Common myeloid progenitor, CD34-positive (primary cell): ENCODE results near the gene CDH4.

Experiments
- CTCF ChIA-PET: fragments of 350-600 bp; sonication (Branson Sonifier 250); formaldehyde crosslinking; loops from one replicate; lab custom pipeline; 2021; ENCODE audit warnings: antibody characterized with exemption; lab: Charles Lee
- POLR2A ChIA-PET: fragments of 350-600 bp; sonication (Branson Sonifier 250); formaldehyde crosslinking; loops from one replicate; lab custom pipeline; 2021; ENCODE audit warnings: antibody characterized with exemption; lab: Charles Lee
- DNase-seq, 3 donors: peaks; one replicate each; pipeline versions ENCODE4 v3.0.0 to v3.0.0-alpha.2; 2013
- H3K27ac ChIP-seq, 2 experiments: 1 replicate in 1 of 2; 2 replicates in 1 of 2; pipeline ENCODE4 v1.7.0; 2013; ENCODE audit warnings: inconsistent platforms in 2 of 2, low read length in 2 of 2, mild to moderate bottlenecking in 2 of 2, low read depth in 1 of 2, moderate library complexity in 1 of 2; ENCODE audit not compliant: severe bottlenecking in 2 of 2, insufficient read depth in 1 of 2, poor library complexity in 1 of 2
- H3K27me3 ChIP-seq, 5 experiments: replicated peaks in 2 of 5; 1 replicate in 3 of 5; 2 replicates in 2 of 5; pipeline versions ENCODE4 v1.6.1 to v1.7.0; 2013; ENCODE audit warnings: low read length in 4 of 5, mild to moderate bottlenecking in 2 of 5, moderate library complexity in 2 of 5, inconsistent platforms in 1 of 5; ENCODE audit not compliant: insufficient read depth in 5 of 5, control insufficient read depth in 4 of 5
- H3K36me3 ChIP-seq, 4 experiments: 1 replicate in 2 of 4; 2 replicates in 2 of 4; pipeline versions ENCODE4 v1.6.1 to v1.7.0; 2013; ENCODE audit warnings: low read length in 3 of 4, control low read depth in 1 of 4, mild to moderate bottlenecking in 1 of 4; ENCODE audit not compliant: control insufficient read depth in 4 of 4, insufficient read depth in 4 of 4
- H3K4me1 ChIP-seq, 4 experiments: 1 replicate in 3 of 4; 2 replicates in 1 of 4; pipeline versions ENCODE4 v1.6.1 to v1.7.1; 2013; ENCODE audit warnings: low read length in 3 of 4, mild to moderate bottlenecking in 3 of 4, control low read depth in 1 of 4, inconsistent platforms in 1 of 4, moderate library complexity in 1 of 4; ENCODE audit not compliant: control insufficient read depth in 4 of 4, insufficient read depth in 4 of 4; ENCODE audit errors: control extremely low read depth in 1 of 4
- H3K4me3 ChIP-seq, 7 experiments: 1 replicate in 4 of 7; 2 replicates in 3 of 7; pipeline versions ENCODE4 v1.5.1 to v1.7.0; 2013; ENCODE audit warnings: mild to moderate bottlenecking in 7 of 7, low read length in 6 of 7, moderate library complexity in 6 of 7, inconsistent platforms in 2 of 7, low read depth in 2 of 7, control low read depth in 1 of 7; ENCODE audit not compliant: insufficient read depth in 4 of 7, control insufficient read depth in 1 of 7; ENCODE audit errors: extremely low read depth in 1 of 7
- H3K9me3 ChIP-seq, 5 experiments: 1 replicate in 4 of 5; 2 replicates in 1 of 5; pipeline versions ENCODE4 v1.6.1 to v1.7.1; 2013; ENCODE audit warnings: low read length in 4 of 5, mild to moderate bottlenecking in 2 of 5, inconsistent platforms in 1 of 5, low read depth in 1 of 5, moderate library complexity in 1 of 5; ENCODE audit not compliant: control insufficient read depth in 4 of 5, insufficient read depth in 2 of 5; ENCODE audit errors: control extremely low read depth in 1 of 5
- WGBS: methylation state at CpG from one replicate; pipeline ENCODE4 v1.1.5; 2013; ENCODE audit not compliant: insufficient coverage; 5-methylcytosine and 5-hydroxymethylcytosine counted together

Gene CDH4

GRCh38 chr20:61621035-61621730 is 369.1 kb downstream of the CDH4 start:
- Histone ChIP-seq H3K27me3 (no peaks in the 10 kb centered on the region), H3K27ac (no peak overlapping the region), H3K36me3 (no peaks in the 10 kb centered on the region), H3K9me3 (peaks cover 0 to 41% (median 0%) of the 10 kb centered on the region in 5 experiments), H3K4me1 (no peaks in the 10 kb centered on the region), H3K4me3 (no peak overlapping the region)
- 98% methylated on average over 17 of the region's 19 CpGs for WGBS
- POLR2A ChIA-PET = no interaction called here
- CTCF ChIA-PET = no interaction called here
- no peak for DNase-seq

DNA sequence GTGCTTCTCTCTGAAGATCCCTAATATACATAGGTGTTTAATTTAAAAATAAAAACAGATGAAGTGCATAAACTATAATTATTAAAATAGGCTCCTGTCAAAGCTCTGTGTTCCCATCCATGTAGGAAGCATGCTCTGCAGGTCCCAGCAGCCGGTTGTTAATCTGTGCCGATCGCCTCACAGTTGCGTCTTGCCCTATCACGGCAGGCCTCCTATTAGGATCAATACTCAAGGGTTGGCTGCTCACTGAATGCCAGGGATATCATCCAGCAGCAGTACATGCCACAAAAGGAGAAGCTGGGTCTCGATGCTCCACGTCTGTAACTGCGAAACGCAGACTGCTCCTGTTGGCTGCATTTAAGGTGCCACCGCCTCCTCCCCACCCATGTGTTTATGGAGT is 369.8 kb downstream of the CDH4 start:
- WGBS = 88% methylated on average over 4 of the region's 10 CpGs
- no peak overlapping the region for H3K27ac ChIP-seq
- ChIA-PET POLR2A (no interaction called here), CTCF (no interaction called here)
- no peak overlapping the region for H3K4me3 ChIP-seq
- H3K27me3 ChIP-seq = no peaks in the 10 kb centered on the region
- peaks cover 0 to 36% (median 0%) of the 10 kb centered on the region in 5 experiments for H3K9me3 ChIP-seq
- no peak for DNase-seq
- no peaks in the 10 kb centered on the region for H3K4me1 ChIP-seq
- no peaks in the 10 kb centered on the region for H3K36me3 ChIP-seq

- H3K9me3 ChIP-seq = peaks cover 0 to 36% (median 0%) of the 10 kb centered on the region in 5 experiments
- WGBS = 93% methylated on average over 11 of the region's 11 CpGs
- DNase-seq = no peak
- no peak overlapping the region for H3K4me3 ChIP-seq
- no peaks in the 10 kb centered on the region for H3K36me3 ChIP-seq
- H3K27ac ChIP-seq = no peak overlapping the region
- H3K27me3 ChIP-seq = no peaks in the 10 kb centered on the region
- H3K4me1 ChIP-seq = no peaks in the 10 kb centered on the region
- CTCF ChIA-PET = no interaction called here
- POLR2A ChIA-PET = interaction anchor here (0.6 kb wide), 1 partner anchor 26 kb away, joined by 3 read pairs; no protein-coding TSS in a partner anchor
These were observed 371.4 kb downstream of the CDH4 start for GRCh38 chr20:61623451-61623850.

DNA sequence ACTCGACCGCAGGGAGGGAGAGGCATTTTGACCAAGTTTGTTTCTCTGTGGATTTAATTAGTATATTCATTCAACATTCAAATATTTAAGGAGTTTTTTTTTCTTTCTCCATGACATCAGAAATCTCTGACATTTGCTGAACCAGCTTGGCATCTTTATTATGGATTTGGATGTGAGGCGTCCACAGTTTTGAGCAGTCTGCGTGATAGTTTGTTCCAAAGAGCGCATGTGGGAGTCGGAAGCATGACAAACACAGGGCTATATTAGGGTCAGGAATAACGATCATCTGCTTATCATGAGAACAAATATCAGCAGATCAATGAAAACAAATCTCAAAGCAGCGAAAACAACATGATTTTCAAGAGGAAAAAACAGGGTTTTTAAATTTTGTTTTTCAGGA is 373.2 kb downstream of the CDH4 start:
- H3K27me3 ChIP-seq = no peaks in the 10 kb centered on the region
- H3K4me3 ChIP-seq = no peak overlapping the region
- 96% methylated on average over 6 of the region's 8 CpGs for WGBS
- no peaks in the 10 kb centered on the region for H3K4me1 ChIP-seq
- peaks cover 0 to 34% (median 0%) of the 10 kb centered on the region in 5 experiments for H3K9me3 ChIP-seq
- ChIA-PET POLR2A (no interaction called here), CTCF (no interaction called here)
- H3K36me3 ChIP-seq = no peaks in the 10 kb centered on the region
- no peak for DNase-seq
- H3K27ac ChIP-seq = no peak overlapping the region

- Histone ChIP-seq H3K36me3 (no peaks in the 10 kb centered on the region), H3K27me3 (no peaks in the 10 kb centered on the region), H3K4me1 (no peaks in the 10 kb centered on the region), H3K27ac (no peak overlapping the region), H3K9me3 (peaks cover 0 to 34% (median 0%) of the 10 kb centered on the region in 5 experiments), H3K4me3 (no peak overlapping the region)
- DNase-seq = no peak
- ChIA-PET POLR2A (no interaction called here), CTCF (no interaction called here)
- 89% methylated on average over 8 of the region's 12 CpGs for WGBS
These were observed 374.4 kb downstream of the CDH4 start for GRCh38 chr20:61626412-61626811.

DNA sequence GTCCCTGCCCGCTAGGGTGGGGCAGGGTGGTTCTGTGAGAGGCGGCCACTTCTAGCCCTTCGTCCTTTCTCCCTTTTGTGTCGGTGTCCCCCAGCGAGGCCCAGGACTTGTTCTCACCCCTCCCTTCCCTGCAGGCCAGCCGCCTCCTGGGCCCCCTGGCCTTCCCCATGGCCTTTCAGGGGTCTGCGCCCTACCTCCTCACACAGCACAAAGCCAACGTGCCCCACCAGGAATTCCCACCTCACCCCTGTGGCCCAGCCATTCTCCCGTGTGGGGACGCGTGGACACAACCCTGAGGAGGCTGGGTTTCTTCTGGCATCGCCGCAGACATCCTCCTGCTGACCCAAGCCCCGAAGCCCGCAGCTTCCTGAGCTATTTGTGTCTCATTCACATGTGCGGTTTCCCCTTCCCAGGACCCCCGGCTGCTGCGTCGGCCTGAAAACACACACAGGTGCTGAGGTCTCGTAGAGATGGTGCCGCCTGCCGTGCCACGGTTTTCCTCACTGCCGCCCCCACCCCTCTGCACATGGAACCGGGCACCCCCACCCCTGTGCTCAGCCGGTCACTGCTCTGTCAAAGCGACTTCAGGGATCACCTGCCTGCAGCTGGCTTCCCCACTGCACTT is 375.8 kb downstream of the CDH4 start:
- Histone ChIP-seq H3K9me3 (peaks cover 0 to 34% (median 0%) of the 10 kb centered on the region in 5 experiments), H3K27ac (no peak overlapping the region), H3K4me3 (no peak overlapping the region), H3K27me3 (no peaks in the 10 kb centered on the region), H3K36me3 (no peaks in the 10 kb centered on the region), H3K4me1 (no peaks in the 10 kb centered on the region)
- DNase-seq = no peak
- CTCF ChIA-PET = no interaction called here
- WGBS = 86% methylated on average over 26 of the region's 27 CpGs
- POLR2A ChIA-PET = no interaction called here

DNA sequence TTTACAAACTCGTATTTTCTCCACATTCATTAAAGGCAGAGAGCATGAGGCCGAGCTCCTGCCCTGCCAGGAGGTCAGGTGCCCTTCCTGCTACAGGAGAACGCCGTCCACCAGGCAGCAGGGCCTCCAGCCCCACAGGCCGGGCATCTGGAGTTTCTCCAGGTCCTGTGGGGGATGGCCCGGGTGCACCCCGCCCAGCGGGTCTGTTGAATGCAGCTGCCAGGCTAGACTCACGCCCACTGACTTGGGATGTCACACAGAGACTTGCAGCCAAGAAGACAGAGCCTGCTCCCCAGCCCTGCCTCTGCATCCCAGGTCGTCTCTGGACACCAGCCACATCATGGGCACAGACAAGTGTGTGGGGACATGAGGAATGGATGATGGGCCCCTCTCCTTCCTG is 376.4 kb downstream of the CDH4 start:
- H3K4me1 ChIP-seq = no peaks in the 10 kb centered on the region
- H3K27me3 ChIP-seq = no peaks in the 10 kb centered on the region
- no peak for DNase-seq
- no peak overlapping the region for H3K4me3 ChIP-seq
- peaks cover 0 to 34% (median 0%) of the 10 kb centered on the region in 5 experiments for H3K9me3 ChIP-seq
- ChIA-PET POLR2A (no interaction called here), CTCF (no interaction called here)
- no peak overlapping the region for H3K27ac ChIP-seq
- 92% methylated on average over 6 of the region's 10 CpGs for WGBS
- no peaks in the 10 kb centered on the region for H3K36me3 ChIP-seq
